ENCODE results near the gene CNTF. TPM values are rescaled to one million over a fixed set of nuclear protein-coding genes. Genes with fewer than 3 reads are reported as not detected.

The CNTF gene
- total RNA-seq, 4 donors from 2014 or later: 1.2 to 2.4 (median 1.6) TPM

- Histone ChIP-seq H3K27me3 (no peaks in the 10 kb centered on the region), H3K4me1 (peaks cover 0 to 36% (median 3%) of the 10 kb centered on the region in 3 donors), H3K4me3 (no peak overlapping the region), H3K27ac (no peak overlapping the region), H3K36me3 (no peaks in the 10 kb centered on the region), H3K9me3 (no peaks in the 10 kb centered on the region)
- no peak for ATAC-seq
- WGBS, 2 donors (ENCODE audit: low coverage in 1 of 2): 70 to 79% methylated on average over 1 to 3 of the region's 3 CpGs
- TF ChIP-seq EP300 (IDR thresholded peaks at IDR 0.05) (no peak), POLR2AphosphoS5 (IDR thresholded peaks at IDR 0.05) (no peak), POLR2A (IDR thresholded peaks at IDR 0.05) (no peak), CTCF (IDR thresholded peaks at IDR 0.05) (no peak)
Measured at GRCh38 chr11:58597486-58598144, 24.9 kb upstream of the CNTF start.

DNA sequence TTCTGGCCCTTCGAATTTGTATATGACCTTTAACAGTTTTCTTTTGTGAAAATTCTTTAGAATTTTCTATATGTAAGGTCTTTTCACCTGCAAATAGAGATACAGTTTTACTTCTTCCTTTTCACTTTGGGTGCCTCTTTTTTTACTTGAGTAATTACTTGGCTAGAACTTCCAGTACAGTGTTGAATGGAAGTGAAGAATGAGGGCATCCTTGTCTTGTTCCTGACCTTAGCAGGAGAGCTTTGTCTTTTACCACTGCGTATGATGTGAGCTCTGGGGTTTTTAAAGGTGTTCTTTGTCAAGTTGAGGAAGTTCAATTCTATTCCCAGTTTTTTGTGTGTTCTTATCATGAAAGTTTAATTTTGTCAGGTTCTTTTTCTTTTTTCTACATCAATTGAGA lies 22.0 kb upstream of the CNTF start:
- Histone ChIP-seq H3K4me3 (no peak overlapping the region), H3K36me3 (no peaks in the 10 kb centered on the region), H3K27ac (no peak overlapping the region), H3K4me1 (peaks cover 0 to 40% (median 3%) of the 10 kb centered on the region in 3 donors), H3K9me3 (no peaks in the 10 kb centered on the region), H3K27me3 (no peaks in the 10 kb centered on the region)
- no peak for TF ChIP-seq EP300 (IDR thresholded peaks at IDR 0.05)
- no peak for TF ChIP-seq POLR2AphosphoS5 (IDR thresholded peaks at IDR 0.05)
- no peak for TF ChIP-seq POLR2A (IDR thresholded peaks at IDR 0.05)
- no peak for TF ChIP-seq CTCF (IDR thresholded peaks at IDR 0.05)
- no peak for ATAC-seq
- WGBS, 2 donors (ENCODE audit: low coverage in 1 of 2): 29 to 67% methylated on average over 1 to 2 of the region's 2 CpGs

DNA sequence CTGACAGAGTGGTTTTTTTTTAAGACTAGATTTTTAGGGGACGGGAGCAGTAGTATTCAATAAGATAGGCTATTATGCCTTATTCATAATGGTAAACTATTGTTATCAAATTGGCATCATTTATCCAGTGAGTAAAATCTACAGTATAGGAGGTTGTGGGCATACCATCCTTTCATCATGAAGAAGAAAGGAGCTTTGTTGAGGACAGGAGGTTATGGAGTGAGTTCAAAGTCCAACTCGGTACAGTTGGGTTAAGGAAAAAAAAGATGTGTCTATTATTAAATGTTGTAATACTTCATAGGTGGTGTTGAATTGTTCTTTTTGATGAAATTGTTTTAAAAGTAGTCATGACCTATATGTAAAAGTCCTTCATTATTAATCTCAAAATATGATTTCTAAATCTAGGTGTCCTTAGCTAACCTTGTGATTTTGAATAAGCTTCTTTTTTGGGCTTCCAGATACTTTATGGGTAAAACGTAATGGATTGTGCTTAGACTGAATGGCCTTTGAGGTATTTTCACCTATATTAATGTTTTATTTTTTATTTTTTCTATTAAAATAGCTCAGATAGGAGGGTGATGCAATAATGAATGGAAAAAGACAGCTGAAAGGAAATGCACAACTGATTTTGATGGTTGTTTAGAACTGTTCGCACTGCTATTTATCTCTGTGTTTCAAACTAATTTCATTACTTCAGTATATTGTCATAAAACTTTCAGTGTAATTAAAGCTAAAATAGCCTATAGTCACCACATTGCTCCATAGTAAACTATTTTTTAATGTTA lies 15.3 kb upstream of the CNTF start:
- H3K27me3 ChIP-seq: no peaks in the 10 kb centered on the region
- H3K27ac ChIP-seq: no peak overlapping the region
- peaks cover 0 to 42% (median 0%) of the 10 kb centered on the region in 3 donors for H3K4me1 ChIP-seq
- H3K9me3 ChIP-seq: no peaks in the 10 kb centered on the region
- ATAC-seq: no peak
- no peak for TF ChIP-seq POLR2A (IDR thresholded peaks at IDR 0.05)
- no peak for TF ChIP-seq CTCF (IDR thresholded peaks at IDR 0.05)
- no peak for TF ChIP-seq EP300 (IDR thresholded peaks at IDR 0.05)
- TF ChIP-seq POLR2AphosphoS5 (IDR thresholded peaks at IDR 0.05): no peak
- no peak overlapping the region for H3K4me3 ChIP-seq
- H3K36me3 ChIP-seq: peaks cover 0 to 24% of the 10 kb centered on the region in 2 donors
- WGBS, 2 donors (ENCODE audit: low coverage in 1 of 2): 81 to 85% methylated on average over 4 of the region's 4 CpGs

DNA sequence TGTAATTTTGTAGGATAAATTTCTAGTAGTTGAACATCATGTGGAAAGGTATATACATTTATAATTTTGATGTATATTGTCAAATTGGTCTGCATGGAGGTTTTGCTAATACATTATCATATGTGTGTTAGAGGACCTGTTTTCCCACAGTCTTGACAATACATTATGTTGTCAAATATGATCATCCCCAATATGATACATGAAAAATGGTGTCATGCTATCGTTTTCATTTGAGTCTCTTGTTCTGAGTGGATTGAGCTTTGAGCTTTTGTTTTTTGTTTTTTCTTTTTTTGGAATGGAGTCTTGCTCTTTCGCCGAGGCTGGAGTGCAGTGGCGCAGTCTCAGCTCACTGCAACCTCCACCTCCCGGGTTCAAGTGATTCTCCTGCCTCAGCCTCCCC lies 14.1 kb upstream of the CNTF start:
- no peaks in the 10 kb centered on the region for H3K9me3 ChIP-seq
- H3K4me3 ChIP-seq: no peak overlapping the region
- H3K27me3 ChIP-seq: no peaks in the 10 kb centered on the region
- peaks cover 4 to 36% of the 10 kb centered on the region in 2 donors for H3K36me3 ChIP-seq
- peaks cover 0 to 42% (median 0%) of the 10 kb centered on the region in 3 donors for H3K4me1 ChIP-seq
- no peak overlapping the region for H3K27ac ChIP-seq
- 83 to 92% methylated on average over 2 to 4 of the region's 5 CpGs for WGBS, 2 donors (ENCODE audit: low coverage in 1 of 2)
- TF ChIP-seq CTCF (IDR thresholded peaks at IDR 0.05) (no peak), EP300 (IDR thresholded peaks at IDR 0.05) (no peak), POLR2AphosphoS5 (IDR thresholded peaks at IDR 0.05) (no peak), POLR2A (IDR thresholded peaks at IDR 0.05) (no peak)
- ATAC-seq: no peak

Data from gastroesophageal sphincter (tissue), 4 donors.